ENCODE results near the gene NT5C1A. TPM values are rescaled to one million over a fixed set of nuclear protein-coding genes. Genes with fewer than 3 reads are reported as not detected.

NT5C1A gene
- total and polyA plus RNA-seq, 7 donors = 0.06 TPM; not detected in 6

DNA sequence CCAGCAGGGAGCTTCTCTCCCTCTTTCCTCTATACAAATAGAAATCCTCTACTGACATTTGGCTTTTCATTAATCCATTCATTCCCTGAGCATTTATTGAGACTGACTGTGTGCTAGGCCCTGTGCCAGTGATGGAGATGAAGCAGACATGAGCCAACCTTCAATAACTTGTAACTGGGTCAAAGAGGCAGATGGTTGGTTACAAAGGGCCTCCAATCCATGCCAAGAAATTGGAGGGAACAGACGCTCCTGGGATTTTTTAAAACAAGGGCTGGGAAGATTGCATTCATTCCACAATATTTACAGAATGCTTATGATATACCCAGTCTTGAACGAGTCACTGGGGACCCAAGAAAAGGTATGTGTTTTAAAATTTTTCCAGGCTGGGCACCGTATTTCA is 13.2 kb upstream of the NT5C1A start:
- DNase-seq = no peak
- 79 to 81% methylated on average over 3 of the region's 3 CpGs for WGBS, 2 donors
- Histone ChIP-seq H3K36me3 (no peaks in the 10 kb centered on the region), H3K4me1 (no peaks in the 10 kb centered on the region), H3K4me3 (no peak overlapping the region), H3K9me3 (no peaks in the 10 kb centered on the region), H3K27me3 (peaks cover 0 to 65% (median 34%) of the 10 kb centered on the region in 3 donors), H3K27ac (no peak overlapping the region)
- intact Hi-C loops (cut with DNase I) = no loop called here
- TF ChIP-seq POLR2A (IDR thresholded peaks at IDR 0.05) (no peak), EP300 (IDR thresholded peaks at IDR 0.05) (no peak), POLR2AphosphoS5 (IDR thresholded peaks at IDR 0.05) (no peak)
- TF ChIP-seq, protein P1, sequence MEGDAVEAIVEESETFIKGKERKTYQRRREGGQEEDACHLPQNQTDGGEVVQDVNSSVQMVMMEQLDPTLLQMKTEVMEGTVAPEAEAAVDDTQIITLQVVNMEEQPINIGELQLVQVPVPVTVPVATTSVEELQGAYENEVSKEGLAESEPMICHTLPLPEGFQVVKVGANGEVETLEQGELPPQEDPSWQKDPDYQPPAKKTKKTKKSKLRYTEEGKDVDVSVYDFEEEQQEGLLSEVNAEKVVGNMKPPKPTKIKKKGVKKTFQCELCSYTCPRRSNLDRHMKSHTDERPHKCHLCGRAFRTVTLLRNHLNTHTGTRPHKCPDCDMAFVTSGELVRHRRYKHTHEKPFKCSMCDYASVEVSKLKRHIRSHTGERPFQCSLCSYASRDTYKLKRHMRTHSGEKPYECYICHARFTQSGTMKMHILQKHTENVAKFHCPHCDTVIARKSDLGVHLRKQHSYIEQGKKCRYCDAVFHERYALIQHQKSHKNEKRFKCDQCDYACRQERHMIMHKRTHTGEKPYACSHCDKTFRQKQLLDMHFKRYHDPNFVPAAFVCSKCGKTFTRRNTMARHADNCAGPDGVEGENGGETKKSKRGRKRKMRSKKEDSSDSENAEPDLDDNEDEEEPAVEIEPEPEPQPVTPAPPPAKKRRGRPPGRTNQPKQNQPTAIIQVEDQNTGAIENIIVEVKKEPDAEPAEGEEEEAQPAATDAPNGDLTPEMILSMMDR (IDR thresholded peaks at IDR 0.05) = no peak

DNA sequence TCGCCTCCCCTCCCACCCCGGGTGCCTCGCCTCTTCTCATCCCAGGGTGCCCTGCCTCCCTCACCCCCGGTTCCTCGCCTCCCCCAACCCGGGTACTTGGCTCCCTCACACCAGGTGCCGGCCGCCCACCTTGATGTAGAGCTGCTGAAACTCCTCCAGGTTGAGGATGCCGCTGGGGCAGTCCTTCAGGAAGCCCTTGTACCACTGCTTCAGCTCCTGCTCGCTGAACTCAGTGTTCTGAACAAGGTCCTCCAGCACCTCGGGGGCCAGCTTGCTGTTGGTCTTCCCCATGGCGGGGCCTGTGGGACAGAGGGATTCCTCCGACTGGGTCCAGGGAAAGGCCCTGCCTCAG is 12.4 kb upstream of the NT5C1A start:
- Histone ChIP-seq H3K27me3 (peaks cover 0 to 57% (median 28%) of the 10 kb centered on the region in 3 donors), H3K9me3 (no peaks in the 10 kb centered on the region), H3K4me3 (no peak overlapping the region), H3K27ac (no peak overlapping the region), H3K36me3 (no peaks in the 10 kb centered on the region), H3K4me1 (no peaks in the 10 kb centered on the region)
- no peak for DNase-seq
- WGBS, 2 donors = 47 to 63% methylated on average over 13 of the region's 13 CpGs
- intact Hi-C loops (cut with DNase I) = no loop called here
- TF ChIP-seq POLR2A (IDR thresholded peaks at IDR 0.05) (no peak), POLR2AphosphoS5 (IDR thresholded peaks at IDR 0.05) (no peak), EP300 (IDR thresholded peaks at IDR 0.05) (no peak)
- TF ChIP-seq, protein P1 (IDR thresholded peaks at IDR 0.05) = no peak

DNA sequence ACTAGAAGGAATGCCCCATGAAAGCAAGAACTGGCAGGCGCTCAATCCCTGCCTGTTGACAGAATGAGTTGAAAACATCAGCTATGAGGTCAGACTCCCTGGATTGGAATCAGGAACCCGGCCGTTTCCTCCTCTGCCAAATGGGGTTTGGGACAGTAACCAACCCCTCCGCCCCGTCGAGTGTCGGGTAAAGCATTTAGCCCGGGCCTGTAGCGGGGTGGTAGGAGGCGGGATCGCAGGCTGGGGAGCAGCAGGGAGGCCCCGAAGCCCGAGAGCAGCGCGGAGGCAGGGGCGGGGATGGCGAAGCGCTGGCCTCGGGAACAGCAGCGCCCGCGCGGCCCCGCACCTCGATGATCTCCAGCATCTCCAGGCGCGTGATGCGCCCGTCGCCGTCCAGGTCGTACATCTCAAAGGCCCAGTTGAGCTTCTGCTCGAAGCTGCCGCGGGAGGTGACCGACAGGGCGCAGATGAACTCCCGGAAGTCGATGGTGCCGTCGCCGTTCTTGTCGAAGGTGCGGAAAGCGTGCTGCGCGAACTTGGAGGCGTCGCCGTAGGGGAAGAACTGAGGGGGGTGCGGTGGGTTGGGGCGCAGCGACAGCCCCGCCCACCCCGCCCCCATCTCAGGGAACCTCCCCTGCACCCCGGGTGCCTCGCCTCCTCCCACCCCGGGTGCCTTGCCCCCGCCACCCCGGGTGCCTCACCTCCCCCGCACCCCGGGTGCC is 11.8 kb upstream of the NT5C1A start:
- 15 to 16% methylated on average over 62 of the region's 62 CpGs for WGBS, 2 donors
- Histone ChIP-seq H3K36me3 (no peaks in the 10 kb centered on the region), H3K27me3 (peaks cover 0 to 52% (median 23%) of the 10 kb centered on the region in 3 donors), H3K4me3 (no peak overlapping the region), H3K27ac (no peak overlapping the region), H3K4me1 (no peaks in the 10 kb centered on the region), H3K9me3 (no peaks in the 10 kb centered on the region)
- TF ChIP-seq POLR2A (IDR thresholded peaks at IDR 0.05) (no peak), EP300 (IDR thresholded peaks at IDR 0.05) (no peak), POLR2AphosphoS5 (IDR thresholded peaks at IDR 0.05) (no peak)
- TF ChIP-seq, protein P1 (IDR thresholded peaks at IDR 0.05) = no peak
- DNase-seq = no peak
- intact Hi-C loops (cut with DNase I) = no loop called here

DNA sequence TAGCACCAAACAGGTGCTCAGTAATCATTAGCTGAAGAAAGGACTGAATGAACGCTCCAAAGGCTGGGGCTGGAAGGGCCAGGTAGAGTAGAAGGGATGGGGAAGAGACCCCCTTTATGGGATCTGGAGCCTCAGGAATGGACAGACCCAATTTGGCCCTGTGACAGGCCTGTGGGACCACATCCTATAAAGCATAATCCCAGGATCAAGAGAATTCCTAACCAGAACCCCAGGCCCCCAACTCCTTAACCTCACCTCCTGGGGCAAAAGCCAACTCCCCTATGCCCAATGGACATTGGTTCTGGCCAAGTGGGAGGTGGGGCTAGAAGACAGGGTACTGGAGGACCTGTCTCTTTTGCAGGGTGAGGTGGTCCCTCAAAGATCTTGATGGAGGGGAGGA is 10.1 kb upstream of the NT5C1A start:
- Histone ChIP-seq H3K9me3 (no peaks in the 10 kb centered on the region), H3K36me3 (no peaks in the 10 kb centered on the region), H3K4me1 (no peaks in the 10 kb centered on the region), H3K4me3 (no peak overlapping the region), H3K27ac (no peak overlapping the region), H3K27me3 (peaks cover 0 to 39% (median 23%) of the 10 kb centered on the region in 3 donors)
- DNase-seq = no peak
- intact Hi-C loops (cut with DNase I) = no loop called here
- WGBS, 2 donors = 60 to 80% methylated on average over 1 of the region's 1 CpG
- no peak for TF ChIP-seq EP300 (IDR thresholded peaks at IDR 0.05)
- no peak for TF ChIP-seq POLR2A (IDR thresholded peaks at IDR 0.05)
- TF ChIP-seq, protein P1 (IDR thresholded peaks at IDR 0.05) = no peak
- TF ChIP-seq POLR2AphosphoS5 (IDR thresholded peaks at IDR 0.05) = no peak

DNA sequence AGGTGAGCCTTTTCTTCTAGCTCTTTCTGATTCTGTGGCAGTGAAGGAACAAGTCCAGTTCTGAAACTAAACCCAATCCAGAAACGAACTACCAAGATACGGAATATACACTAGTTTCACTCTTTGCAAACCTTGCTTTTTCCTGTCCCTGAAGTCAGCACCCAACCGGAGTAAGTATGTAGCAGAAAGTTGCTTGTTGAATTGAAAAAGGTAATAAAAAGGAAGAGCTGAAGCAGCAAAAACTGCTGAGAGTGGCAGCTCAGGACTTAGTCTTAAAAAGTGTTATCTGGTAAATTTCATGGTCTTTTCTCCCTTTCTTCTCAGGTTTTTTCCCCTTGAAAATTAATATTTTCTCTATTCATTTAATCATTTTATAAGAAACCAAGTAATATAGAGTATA is 9.4 kb upstream of the NT5C1A start:
- no peak overlapping the region for H3K27ac ChIP-seq
- intact Hi-C loops (cut with DNase I) = no loop called here
- no peak for DNase-seq
- H3K4me1 ChIP-seq = no peaks in the 10 kb centered on the region
- no peaks in the 10 kb centered on the region for H3K36me3 ChIP-seq
- WGBS, 2 donors = 68 to 70% methylated on average over 3 of the region's 3 CpGs
- TF ChIP-seq POLR2AphosphoS5 (IDR thresholded peaks at IDR 0.05) (no peak), EP300 (IDR thresholded peaks at IDR 0.05) (no peak), POLR2A (IDR thresholded peaks at IDR 0.05) (no peak)
- TF ChIP-seq, protein P1 (IDR thresholded peaks at IDR 0.05) = no peak
- H3K4me3 ChIP-seq = no peak overlapping the region
- H3K27me3 ChIP-seq = peaks cover 0 to 32% (median 23%) of the 10 kb centered on the region in 3 donors
- H3K9me3 ChIP-seq = no peaks in the 10 kb centered on the region

All from sigmoid colon (tissue), 7 donors.